Measurements from ENCODE around the gene P2RX1.

The P2RX1 gene

GRCh38 chr17:3954086-3954485 is 37.8 kb upstream of the P2RX1 start:
- Histone ChIP-seq H3K36me3 (replicated peaks; ENCODE audit: insufficient read depth, low read length) (0 out of 2 replicates have a peak, but pooled peaks cover 4% of the 10 kb centered on the region), H3K9me3 (replicated peaks; ENCODE audit: insufficient read depth, low read length) (no peaks in the 10 kb centered on the region), H3K4me1 (ENCODE audit: low read length) (no peaks in the 10 kb centered on the region), H2AFZ (ENCODE audit: low read length) (no peak overlapping the region), H3F3A (ENCODE audit: insufficient read depth, low read length) (peaks cover 6% of the 10 kb centered on the region; the same call in 1 of the 2 replicates), H3K4me2 (ENCODE audit: low read depth, low read length) (no peak overlapping the region), H3K79me2 (ENCODE audit: low read length) (peaks cover 66% of the 10 kb centered on the region), H4K20me1 (ENCODE audit: insufficient read depth, low read length) (0 out of 2 replicates have a peak, but pooled peaks cover 8% of the 10 kb centered on the region), H3K9ac (ENCODE audit: low read length) (no peak overlapping the region), H3K27ac (ENCODE audit: low read length) (no peak overlapping the region), H3K27me3 (replicated peaks; ENCODE audit: insufficient read depth, low read length) (no peaks in the 10 kb centered on the region), H3K4me3 (ENCODE audit: low read length) (no peak overlapping the region), H3K9me2 (replicated peaks; ENCODE audit: insufficient read depth, low read length) (no peaks in the 10 kb centered on the region)
- no peak for TF ChIP-seq EZH2phosphoT487 (IDR thresholded peaks at IDR 0.05; ENCODE audit: low read length)
- TF ChIP-seq EZH2 (optimal IDR thresholded peaks at IDR 0.05; ENCODE audit: low read depth, low read length), result no peak
- TF ChIP-seq, protein P1, sequence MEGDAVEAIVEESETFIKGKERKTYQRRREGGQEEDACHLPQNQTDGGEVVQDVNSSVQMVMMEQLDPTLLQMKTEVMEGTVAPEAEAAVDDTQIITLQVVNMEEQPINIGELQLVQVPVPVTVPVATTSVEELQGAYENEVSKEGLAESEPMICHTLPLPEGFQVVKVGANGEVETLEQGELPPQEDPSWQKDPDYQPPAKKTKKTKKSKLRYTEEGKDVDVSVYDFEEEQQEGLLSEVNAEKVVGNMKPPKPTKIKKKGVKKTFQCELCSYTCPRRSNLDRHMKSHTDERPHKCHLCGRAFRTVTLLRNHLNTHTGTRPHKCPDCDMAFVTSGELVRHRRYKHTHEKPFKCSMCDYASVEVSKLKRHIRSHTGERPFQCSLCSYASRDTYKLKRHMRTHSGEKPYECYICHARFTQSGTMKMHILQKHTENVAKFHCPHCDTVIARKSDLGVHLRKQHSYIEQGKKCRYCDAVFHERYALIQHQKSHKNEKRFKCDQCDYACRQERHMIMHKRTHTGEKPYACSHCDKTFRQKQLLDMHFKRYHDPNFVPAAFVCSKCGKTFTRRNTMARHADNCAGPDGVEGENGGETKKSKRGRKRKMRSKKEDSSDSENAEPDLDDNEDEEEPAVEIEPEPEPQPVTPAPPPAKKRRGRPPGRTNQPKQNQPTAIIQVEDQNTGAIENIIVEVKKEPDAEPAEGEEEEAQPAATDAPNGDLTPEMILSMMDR (IDR thresholded peaks at IDR 0.05; ENCODE audit: low read length), result no peak
- no peak for DNase-seq

- Histone ChIP-seq H3K27ac (ENCODE audit: low read length) (no peak overlapping the region), H3K36me3 (replicated peaks; ENCODE audit: insufficient read depth, low read length) (0 out of 2 replicates have a peak, but pooled peaks cover 4% of the 10 kb centered on the region), H3K4me1 (ENCODE audit: low read length) (no peaks in the 10 kb centered on the region), H3F3A (ENCODE audit: insufficient read depth, low read length) (peaks cover 6% of the 10 kb centered on the region; the same call in 1 of the 2 replicates), H3K4me3 (ENCODE audit: low read length) (no peak overlapping the region), H3K9me3 (replicated peaks; ENCODE audit: insufficient read depth, low read length) (no peaks in the 10 kb centered on the region), H3K4me2 (ENCODE audit: low read depth, low read length) (no peak overlapping the region), H2AFZ (ENCODE audit: low read length) (no peak overlapping the region), H3K9me2 (replicated peaks; ENCODE audit: insufficient read depth, low read length) (no peaks in the 10 kb centered on the region), H4K20me1 (ENCODE audit: insufficient read depth, low read length) (0 out of 2 replicates have a peak, but pooled peaks cover 8% of the 10 kb centered on the region), H3K79me2 (ENCODE audit: low read length) (peaks cover 64% of the 10 kb centered on the region), H3K9ac (ENCODE audit: low read length) (no peak overlapping the region), H3K27me3 (replicated peaks; ENCODE audit: insufficient read depth, low read length) (no peaks in the 10 kb centered on the region)
- TF ChIP-seq, protein P1 (IDR thresholded peaks at IDR 0.05; ENCODE audit: low read length), result no peak
- TF ChIP-seq EZH2 (optimal IDR thresholded peaks at IDR 0.05; ENCODE audit: low read depth, low read length) (no peak), EZH2phosphoT487 (IDR thresholded peaks at IDR 0.05; ENCODE audit: low read length) (no peak)
- no peak for DNase-seq
These were observed 37.3 kb upstream of the P2RX1 start for GRCh38 chr17:3953542-3953941.

DNA sequence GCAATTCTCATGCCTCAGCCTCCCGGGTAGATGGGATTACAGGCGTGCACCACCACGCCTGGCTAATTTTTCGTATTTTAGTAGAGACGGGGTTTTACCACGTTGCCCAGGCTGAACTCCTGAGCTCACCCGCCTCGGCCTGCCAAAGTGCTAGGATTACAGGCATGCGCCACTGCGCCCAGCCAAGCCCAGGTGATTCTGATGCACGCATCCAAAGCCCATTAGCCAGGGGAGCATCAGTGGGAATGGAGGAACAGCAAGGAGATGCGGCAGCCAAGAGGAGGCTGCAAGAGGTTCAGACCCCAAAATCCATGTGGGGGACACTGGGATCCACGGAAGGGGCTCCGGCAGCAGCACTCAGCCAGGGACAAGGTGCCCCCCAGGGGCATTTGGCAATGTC is 35.9 kb upstream of the P2RX1 start:
- H3K36me3 ChIP-seq (replicated peaks; ENCODE audit: insufficient read depth, low read length), result peaks cover 13% of the 10 kb centered on the region
- peaks cover 6% of the 10 kb centered on the region; the same call in 1 of the 2 replicates for H3F3A ChIP-seq (ENCODE audit: insufficient read depth, low read length)
- 0 out of 2 replicates have a peak, but pooled peaks cover 3% of the 10 kb centered on the region for H4K20me1 ChIP-seq (ENCODE audit: insufficient read depth, low read length)
- no peak overlapping the region for H3K27ac ChIP-seq (ENCODE audit: low read length)
- H3K9me3 ChIP-seq (replicated peaks; ENCODE audit: insufficient read depth, low read length), result no peaks in the 10 kb centered on the region
- no peaks in the 10 kb centered on the region for H3K27me3 ChIP-seq (replicated peaks; ENCODE audit: insufficient read depth, low read length)
- H3K4me3 ChIP-seq (ENCODE audit: low read length), result no peak overlapping the region
- DNase-seq, result no peak
- H3K9me2 ChIP-seq (replicated peaks; ENCODE audit: insufficient read depth, low read length), result no peaks in the 10 kb centered on the region
- no peak overlapping the region for H3K4me2 ChIP-seq (ENCODE audit: low read depth, low read length)
- H2AFZ ChIP-seq (ENCODE audit: low read length), result no peak overlapping the region
- no peak for TF ChIP-seq EZH2phosphoT487 (IDR thresholded peaks at IDR 0.05; ENCODE audit: low read length)
- TF ChIP-seq EZH2 (optimal IDR thresholded peaks at IDR 0.05; ENCODE audit: low read depth, low read length), result no peak
- TF ChIP-seq, protein P1 (IDR thresholded peaks at IDR 0.05; ENCODE audit: low read length), result no peak
- peaks cover 56% of the 10 kb centered on the region for H3K79me2 ChIP-seq (ENCODE audit: low read length)
- H3K4me1 ChIP-seq (ENCODE audit: low read length), result no peaks in the 10 kb centered on the region
- H3K9ac ChIP-seq (ENCODE audit: low read length), result no peak overlapping the region

All from MM.1S (cell line).